ENCODE results near the gene MTRFR.
"Not testable (repeated sequence)": the region's sequence is repeated elsewhere in the genome, so short reads cannot be mapped to it uniquely, and the experiment has no call there.

The MTRFR gene

DNA sequence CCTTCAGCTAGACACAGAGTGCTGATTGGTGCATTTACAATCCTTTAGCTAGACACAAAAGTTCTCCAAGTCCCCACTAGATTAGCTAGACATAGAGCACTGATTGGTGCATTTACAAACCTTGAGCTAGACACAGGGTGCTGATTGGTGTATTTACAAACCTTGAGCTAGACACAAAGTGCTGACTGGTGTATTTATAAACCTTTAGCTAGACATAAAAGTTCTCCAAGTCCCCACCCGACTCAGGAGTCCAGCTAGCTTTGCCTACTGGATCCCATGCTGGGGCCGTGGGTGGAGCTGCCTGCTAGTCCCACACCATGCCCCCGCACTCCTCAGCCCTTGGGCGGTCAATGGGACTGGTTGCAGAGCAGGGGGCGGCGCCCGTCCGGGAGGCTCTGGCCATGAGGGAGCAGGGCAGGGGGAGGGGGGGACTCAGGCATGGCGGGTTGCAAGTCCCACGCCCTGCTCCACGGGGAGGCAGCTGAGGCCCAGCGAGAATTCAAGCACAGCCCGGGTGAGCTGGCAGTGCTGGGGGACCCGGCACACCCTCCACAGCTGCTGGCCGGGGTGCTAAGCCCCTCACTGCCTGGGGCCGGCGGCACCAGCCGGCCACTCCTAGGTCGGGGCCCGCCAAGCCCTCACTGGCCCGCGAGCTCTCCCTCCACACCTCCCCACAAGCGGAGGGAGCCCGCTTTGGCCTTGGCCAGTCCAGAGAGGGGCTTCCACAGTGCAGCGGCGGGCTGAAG is 15.9 kb downstream of the MTRFR start:
- DNase-seq (ENCODE audit: low read depth in 2 of 2, low spot score in 1 of 2) = not testable (repeated sequence)

DNA sequence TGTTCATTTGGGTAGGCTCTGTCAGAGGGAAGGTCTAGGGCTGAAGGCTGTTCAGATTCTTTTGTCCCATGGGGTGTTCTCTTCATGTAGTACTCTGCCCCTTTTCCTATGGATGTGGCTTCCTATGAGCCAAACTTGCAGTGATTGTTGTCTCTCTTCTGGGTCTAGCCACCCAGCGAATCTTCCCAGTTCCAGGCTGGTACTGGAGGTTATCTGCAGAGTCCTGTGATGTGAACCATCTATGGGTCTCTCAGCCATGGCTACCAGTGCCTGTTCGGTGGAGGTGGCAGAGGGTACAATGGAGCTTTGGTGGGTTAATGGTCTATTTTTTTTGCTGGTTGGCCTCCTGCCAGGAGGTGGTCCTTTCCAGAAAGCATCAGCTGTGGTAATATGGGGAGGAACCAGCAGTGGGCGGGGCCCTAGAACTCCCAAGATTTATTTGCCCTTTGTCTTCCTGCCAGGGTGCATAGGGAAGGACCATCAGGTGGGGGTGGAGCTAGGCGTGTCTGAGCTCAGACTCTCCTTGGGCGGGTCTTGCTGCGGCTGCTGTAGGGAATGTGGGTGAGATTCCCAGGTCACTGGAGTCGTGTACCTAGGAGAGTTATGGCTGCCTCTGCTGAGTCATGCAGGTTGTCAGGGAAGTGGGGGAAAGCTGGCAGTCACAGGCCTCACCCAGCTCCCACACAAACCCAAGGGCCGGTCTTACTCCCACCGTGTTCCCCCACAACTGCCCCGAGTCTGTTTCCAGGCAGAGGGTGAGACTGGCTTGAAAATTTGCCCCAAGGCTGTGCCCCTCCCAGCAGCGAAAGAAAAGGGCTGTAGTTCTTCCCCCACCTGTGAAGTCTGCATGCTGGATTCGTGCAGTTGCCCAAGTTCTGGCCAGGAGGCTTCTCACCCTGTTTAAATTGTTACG is 17.5 kb downstream of the MTRFR start:
- no peak for DNase-seq (ENCODE audit: low read depth in 2 of 2, low spot score in 1 of 2)

DNA sequence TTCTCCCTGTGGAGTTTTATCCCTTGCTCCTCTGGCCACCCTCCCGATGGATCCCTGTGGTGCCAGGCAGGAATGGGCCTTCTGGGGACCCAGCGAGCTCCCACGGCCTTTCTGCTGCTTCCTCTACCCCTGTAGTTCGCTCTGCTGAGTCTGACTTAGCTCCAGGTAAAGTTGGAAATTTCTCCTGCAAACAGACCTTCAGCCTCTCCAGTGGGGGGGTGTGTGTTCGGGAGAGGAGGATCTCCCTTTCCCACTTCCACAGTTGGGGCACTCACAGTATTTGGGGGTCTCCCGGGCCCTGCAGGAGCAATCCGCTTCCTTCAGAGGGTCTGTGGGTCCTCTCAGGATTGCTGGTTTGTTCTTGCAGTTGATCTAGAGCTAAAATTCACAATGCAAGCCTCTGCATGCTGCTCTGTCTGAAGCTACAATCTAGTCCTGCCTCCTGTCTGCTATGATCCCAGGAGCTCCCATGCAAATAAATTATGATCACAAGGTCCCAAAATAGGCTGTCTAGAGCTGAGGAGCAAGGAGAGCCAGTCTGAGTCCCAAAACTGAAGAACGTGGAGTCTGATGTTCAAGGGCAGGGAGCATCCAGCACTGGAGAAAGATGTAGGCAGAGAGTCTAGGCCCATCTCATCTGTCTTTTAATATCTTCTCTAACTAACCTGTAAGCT is 18.3 kb downstream of the MTRFR start:
- no peak for DNase-seq (ENCODE audit: low read depth in 2 of 2, low spot score in 1 of 2)

DNA sequence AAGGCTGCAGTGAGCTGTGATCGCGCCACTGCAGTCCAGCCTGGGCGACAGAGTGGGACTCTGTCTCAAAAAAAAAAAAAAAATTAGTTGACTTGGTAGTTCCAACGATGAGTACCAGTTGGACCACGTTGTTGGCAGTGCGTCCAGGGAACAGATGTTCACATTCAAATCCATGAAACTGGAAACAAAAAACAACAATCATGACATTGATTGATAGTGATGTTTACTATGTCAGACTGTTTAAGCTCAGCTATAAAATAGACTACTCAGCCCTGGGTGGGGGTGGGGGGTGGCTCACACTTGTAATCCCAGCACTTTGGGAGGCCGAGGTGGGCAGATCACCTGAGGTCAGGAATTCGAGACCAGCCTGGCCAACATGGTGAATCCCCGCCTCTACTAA is 19.1 kb downstream of the MTRFR start:
- DNase-seq (ENCODE audit: low read depth in 2 of 2, low spot score in 1 of 2) = not testable (repeated sequence)

DNA sequence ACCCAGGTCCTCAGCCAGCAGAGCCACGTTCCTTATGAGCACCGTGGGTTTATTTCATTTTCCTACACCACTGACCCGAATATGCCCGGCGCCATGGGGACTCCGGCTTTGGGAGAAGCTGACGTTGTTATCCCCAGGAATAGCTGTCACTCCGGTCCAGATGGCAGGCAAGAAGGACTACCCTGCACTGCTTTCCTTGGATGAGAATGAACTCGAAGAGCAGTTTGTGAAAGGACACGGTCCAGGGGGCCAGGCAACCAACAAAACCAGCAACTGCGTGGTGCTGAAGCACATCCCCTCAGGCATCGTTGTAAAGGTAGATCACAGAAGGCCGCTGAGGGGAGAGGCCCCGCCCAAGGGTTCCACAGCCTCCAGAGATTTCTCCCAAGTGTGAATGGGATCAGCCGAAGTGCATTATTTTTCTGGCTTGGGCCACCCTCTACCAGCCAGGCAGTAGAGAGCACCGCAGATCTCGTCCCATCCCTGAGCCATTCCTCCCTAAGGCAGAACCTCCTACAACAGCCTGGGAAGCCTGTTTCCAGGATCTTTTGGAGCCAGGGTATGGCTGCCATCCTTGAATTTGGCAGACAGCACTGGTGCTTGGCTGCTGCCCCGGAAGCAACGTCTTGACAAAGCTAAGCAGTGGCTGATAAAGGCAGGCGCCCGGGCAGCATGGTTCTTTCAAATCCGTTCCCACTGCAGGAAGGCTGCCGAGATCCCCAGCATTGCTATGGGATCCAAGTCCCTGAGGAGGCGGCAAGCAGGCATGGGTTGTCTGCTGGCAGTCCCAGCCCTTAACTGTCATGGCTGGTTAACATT is 20.6 kb downstream of the MTRFR start:
- no peak for DNase-seq (ENCODE audit: low read depth in 2 of 2, low spot score in 1 of 2)

DNA sequence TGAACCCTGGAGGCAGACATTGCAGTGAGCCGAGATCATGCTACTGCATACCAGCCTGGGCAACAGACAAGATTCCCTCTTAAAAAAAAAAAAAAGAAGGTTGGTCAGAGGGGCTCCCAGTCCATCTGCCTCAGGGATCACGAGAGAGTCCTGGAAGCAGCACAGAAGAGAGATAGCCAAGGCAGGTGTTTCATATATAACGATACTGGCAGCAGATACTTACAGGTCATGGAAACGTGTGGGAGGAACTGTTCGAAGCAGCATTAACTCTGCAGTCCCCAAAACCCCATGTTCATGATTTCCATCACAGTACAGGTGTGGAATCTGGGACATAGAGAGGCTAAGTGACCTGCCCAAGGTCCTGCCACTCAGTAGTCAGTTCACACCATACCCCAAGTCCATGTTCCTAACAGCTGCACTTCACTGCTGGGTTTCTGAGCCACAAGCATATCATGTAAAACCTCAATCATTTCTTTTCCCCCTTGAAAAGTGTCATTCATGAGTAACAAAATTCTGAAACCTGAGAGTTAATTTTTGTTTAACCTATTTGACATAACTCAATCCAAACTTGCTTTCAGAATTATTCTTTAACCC is 21.7 kb downstream of the MTRFR start:
- no peak for DNase-seq (ENCODE audit: low read depth in 2 of 2, low spot score in 1 of 2)

DNA sequence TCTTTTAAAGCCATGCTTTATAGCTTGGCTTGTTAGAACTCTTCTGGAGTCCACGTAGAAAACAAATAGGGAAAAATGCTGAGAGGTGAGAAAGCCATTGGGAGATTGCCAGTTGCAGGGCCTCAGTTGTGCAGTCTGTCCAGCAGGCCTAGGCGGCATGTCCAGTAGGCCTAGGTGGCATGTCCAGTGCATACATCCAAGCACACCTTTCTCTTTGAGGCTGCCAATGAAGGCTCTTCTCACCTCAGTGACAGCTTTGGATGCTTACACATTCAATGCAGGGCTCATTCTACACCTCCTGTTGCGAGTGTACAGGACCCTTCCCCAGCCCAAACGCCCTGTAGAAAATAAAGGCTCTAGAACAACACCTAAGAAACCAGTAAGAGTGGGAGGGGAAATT is 25.4 kb downstream of the MTRFR start:
- DNase-seq (ENCODE audit: low read depth in 2 of 2, low spot score in 1 of 2) = no peak

DNA sequence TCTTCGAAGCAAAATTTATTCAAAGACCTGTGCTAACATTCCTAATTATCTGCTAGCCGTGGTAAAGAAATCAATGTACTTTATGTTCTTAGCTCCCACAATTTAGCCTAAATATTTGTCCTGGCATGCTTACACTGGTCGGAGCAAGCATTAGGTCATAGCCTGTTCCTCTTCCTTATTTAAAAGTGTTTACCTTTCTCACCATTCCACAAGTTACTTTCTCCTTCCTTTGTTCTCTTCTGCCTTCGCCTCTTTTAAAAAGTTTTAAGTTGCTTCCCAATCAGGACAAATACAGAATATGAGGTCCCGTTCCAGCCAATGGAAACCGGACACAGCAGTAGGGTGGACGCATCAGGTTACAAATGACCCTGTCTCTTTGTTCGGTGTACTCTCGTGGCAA is 26.8 kb downstream of the MTRFR start:
- DNase-seq (ENCODE audit: low read depth in 2 of 2, low spot score in 1 of 2) = no peak

DNA sequence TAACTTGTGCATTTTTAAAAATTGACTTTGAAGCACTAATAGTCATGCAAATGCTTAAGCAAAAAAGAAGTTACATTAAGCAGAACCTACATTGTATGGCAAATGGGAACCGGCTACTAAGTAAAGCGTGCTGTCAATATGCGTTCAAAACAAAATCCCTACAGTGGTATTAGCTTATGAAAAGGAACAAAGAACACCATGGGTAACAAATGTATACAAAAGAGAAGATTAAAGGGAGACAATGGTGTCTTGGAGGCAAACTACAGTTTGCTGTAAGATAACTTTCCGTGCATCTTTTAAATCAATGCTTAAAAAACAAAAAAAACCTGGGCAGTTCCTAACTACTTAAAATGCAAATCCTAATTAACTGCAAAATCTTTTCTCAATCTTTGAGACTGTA is 28.0 kb downstream of the MTRFR start:
- DNase-seq (ENCODE audit: low read depth in 2 of 2, low spot score in 1 of 2) = no peak

DNA sequence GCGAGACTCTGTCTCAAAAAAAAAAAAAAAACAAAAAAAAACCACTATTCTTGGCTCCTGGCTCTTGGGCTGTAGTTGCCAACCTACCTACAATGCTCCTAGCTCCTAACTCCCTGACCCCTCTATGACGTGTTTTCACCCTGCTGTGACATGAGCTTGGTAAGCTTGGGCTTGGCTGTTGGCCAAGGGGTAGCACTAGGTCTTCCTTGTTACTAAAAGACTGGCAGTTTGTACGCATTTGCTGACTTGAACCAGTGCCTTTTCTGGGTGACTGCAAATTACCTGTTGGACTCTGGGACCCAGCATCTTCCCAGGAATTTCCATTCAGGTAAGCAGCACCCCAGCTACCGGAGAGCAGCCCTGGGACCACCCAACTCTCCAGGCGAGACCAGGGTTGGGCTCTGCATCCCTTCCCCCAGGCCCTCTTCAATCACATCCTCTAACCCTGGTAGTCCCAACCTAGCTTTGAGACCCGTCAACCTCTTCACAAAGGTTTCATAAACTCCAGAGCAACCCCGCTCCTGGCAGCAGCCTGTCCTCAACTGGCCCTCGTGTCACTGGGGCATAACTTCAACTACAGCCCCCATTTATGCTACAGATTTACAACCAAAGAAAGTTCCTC is 30.1 kb downstream of the MTRFR start:
- no peak for DNase-seq (ENCODE audit: low read depth in 2 of 2, low spot score in 1 of 2)

DNA sequence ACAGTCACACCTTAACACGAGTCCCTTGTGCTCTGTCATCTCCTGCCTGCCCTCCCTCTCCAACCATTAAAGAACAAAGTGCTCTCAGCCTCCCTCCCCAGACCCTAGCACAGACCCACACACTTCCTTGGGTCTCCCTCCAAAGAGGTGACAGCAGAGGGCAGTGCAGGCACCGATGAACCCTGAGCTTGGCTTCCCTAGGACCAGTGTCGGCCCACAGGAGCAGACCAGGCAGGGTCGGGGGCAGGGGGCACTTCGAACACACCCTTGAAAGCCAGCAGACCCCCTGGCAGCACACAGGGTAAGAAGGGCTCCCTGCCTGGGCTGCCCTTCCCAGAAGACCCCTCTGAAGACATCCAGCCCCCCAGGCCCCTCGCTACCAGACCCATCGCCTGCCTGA is 31.4 kb downstream of the MTRFR start:
- DNase-seq (ENCODE audit: low read depth in 2 of 2, low spot score in 1 of 2) = no peak

DNA sequence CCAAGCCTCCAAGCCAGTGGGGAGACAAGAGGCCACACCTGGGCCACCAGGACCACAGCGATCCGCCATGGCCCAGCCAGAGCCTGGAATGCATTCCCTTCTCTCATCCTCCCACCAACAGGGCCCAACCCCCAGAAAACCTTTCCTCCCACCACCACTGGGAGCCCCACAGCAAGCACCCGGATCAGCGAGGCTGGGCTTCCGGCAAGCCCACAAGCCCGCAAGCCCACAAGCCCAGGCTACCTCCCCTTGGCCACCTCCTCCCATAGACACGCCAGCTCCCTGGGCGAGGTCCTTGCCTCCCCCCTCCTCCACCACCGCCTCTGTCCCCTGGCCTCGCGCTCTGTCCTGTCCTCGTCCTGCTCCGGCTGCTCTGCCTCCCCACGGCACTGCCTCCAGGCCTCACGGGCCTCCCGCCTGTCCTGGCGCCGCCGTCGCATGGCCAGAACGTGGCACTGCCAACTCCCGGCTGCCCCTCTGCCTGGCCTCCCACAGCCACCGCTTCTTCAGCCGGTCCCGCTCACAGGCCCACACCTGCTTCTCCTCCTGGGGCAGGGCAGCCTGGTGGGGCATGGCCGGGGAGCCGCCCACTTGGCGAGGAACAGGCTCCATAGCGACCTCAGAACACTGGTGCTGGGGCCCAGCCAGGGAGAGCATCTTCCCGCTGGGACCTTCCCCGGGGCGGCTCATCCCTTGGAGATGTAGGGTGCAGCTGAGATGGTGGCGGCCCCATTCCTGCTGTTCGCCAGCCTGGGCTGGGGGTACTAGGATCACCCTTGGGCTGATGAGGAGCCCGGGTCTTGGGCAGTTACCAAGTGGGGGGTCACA is 32.8 kb downstream of the MTRFR start:
- DNase-seq (ENCODE audit: low read depth in 2 of 2, low spot score in 1 of 2) = no peak

DNA sequence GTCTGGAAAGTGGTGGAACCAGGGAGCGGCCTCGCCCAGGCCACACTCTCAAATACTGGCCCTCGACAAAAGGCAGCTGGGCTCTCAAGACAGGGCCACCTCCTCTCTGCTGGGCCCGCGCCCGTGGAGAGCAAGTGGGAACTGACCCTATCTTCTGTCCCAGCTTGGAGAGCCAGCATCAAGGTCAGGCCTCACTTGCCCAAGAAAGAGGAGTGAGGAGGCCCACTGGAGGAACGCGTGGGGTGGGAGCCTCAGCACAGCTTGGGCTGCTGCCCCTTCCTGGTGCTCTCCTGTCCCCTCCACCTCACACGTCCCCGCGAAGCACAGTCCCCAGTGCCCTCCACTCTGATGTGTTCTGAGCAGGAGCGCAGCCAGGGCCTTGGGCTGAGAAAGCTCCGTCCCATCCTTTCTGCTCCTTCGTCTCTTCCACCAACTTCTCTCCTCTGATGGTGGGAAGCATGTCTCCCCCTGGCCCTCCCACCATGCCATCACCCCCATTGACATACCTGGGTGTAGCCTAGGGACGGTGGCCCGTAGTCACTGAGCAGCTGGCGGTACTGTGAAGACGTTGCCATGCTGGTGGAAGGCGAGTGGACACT is 33.5 kb downstream of the MTRFR start:
- DNase-seq (ENCODE audit: low read depth in 2 of 2, low spot score in 1 of 2) = no peak

DNA sequence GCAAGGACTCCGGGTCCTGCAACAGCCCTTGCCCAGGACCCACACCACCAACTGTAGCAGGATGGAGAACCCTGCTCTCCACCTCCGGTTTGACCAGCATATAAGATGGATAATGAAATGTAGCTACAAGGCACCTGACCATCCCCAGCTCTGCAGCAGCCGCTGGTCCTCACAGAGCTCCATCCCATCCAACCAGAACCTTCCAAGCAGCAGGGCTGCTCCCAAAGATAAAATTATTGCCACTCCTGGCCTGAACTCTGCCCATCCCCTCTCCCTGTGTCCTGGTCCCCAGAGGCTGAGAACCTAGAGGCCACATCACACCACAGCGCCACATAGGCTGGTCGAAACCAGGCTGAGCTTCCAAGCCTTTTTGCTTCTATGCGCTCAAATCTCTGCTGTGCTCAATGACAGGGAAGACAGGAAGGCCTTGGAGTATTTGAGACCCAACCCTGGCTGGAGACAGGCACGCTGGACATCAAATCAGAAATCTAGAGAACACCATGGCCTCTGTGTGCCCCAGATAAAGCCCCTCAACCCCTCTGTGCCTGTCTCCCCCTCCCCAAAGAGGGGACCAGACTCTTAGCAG is 34.2 kb downstream of the MTRFR start:
- DNase-seq (ENCODE audit: low read depth in 2 of 2, low spot score in 1 of 2) = no peak

DNA sequence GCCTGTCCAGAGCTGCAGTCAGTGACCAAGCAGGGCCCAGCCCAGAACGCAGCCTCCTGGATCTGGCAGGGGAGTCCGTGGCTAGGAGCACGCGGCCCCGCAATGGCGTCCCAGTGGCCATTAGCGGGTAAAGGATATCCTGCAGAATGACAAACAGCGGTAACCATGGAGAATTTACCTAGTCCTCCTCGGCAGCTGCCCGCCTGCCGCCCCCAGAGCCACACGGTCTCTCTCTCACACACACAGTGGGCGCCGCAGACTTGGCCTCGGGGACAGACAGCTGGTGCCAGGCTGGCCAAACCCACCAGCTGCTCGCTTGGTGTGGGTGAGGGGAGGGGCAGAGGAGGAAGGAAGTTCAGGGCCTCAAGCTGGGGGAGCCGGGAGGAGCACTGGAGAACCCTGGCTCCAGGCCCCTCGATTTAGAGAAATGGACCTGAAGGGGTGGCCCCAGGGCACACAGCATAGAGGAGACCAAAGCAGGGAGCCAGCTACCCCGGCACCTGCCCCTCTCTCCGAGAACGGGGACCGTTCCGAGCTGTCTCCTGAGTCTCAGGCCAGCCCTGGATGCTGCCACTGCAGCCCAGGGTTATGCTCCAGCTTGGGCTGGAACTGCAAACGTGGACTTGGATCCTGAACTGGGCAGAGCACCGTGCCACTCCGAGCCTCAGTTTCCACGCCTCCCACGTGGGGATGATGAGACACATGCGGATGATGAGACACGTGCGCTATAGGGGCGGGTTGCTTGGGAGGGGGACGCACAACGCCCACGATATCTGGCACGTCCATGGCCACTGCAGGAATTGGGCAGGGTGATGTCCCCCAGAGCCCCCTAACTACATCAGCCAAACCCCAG is 35.0 kb downstream of the MTRFR start:
- no peak for DNase-seq (ENCODE audit: low read depth in 2 of 2, low spot score in 1 of 2)

DNA sequence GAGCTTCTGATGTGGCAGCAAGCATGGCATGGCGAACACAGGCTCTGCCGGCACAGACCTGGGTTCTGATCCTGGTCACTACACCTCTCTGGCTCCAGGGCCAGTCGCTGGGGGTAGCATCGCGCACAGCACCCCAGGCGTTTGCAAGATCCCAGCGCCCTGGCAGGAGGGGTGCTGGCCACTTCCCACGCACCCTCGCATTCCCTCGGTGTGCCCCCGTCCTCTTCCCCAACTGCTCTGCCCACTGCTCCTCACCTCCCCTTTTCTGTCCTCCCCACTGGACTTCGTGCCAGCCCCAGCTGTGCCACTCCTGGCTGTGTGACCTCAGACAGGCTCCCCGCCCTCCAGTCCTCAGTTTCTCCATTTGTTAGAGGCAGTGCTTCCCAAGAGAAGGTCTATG is 35.6 kb downstream of the MTRFR start:
- no peak for DNase-seq (ENCODE audit: low read depth in 2 of 2, low spot score in 1 of 2)

DNA sequence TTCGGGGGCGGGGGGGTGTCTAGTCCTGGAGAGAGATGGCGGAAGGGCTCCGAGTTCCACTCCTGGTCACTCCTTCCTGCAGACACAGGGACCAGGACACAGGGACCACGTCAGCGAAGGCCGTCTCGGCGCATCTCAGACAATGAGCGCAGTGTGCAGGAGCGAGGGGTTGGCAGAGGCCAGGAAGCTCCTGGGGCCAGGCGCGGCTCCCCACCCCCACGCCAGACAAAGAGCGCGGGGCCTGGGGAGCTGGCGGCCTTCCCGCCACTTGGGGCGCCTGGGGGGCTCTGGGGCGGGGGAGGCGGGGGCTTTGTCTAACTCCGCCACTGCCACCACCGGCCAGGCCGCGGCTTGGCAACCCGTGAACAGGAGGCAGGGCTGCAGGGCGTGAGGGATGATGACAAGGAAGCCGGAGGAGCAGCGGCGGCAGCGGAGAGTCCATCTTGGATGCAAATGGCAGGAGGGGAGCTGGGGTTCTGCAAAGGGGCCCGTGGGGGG is 36.2 kb downstream of the MTRFR start:
- DNase-seq (ENCODE audit: low read depth in 2 of 2, low spot score in 1 of 2) = no peak

DNA sequence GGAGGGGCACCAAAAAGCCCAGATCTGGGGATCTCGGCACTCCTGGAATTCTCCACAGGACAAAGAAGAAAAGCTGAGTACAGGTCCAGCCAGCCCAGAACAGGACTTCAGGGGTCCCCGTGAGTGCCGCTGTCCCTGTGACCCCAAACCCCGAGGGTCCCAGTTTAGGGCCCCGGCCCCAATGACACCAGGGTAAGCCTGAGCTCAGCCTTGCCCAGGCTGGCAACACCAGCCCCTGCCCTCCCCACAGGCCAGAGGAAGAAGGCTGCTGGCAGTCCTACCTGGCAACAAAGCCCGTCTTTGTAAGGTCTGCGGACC is 36.6 kb downstream of the MTRFR start:
- DNase-seq (ENCODE audit: low read depth in 2 of 2, low spot score in 1 of 2) = no peak
